SK-N-SH (cell line): ENCODE measurements around the gene SPATA13. TPM values are rescaled to one million over a fixed set of nuclear protein-coding genes. Genes with fewer than 3 reads are reported as not detected.

Experiments used
- CTCF ChIA-PET: fragments of 300-600, 350-600 bp; formaldehyde crosslinking; extraction: SDS; loops from one replicate; lab custom pipeline; 2021; lab: Yijun Ruan, JAX
- POLR2A ChIA-PET: fragments of 350-600 bp; sonication (Branson Sonifier 250); formaldehyde crosslinking; extraction: SDS; loops from one replicate; lab custom pipeline; 2020; ENCODE audit warnings: antibody characterized with exemption, inconsistent platforms; lab: Yijun Ruan, JAX
- DNase-seq: peaks from one replicate; pipeline ENCODE4 v3.0.0; 2012
- H2AFZ ChIP-seq: fragments of 200-600 bp; sonication (generic); 2 replicates; pipeline ENCODE4 v1.8.1; 2016; ENCODE audit warnings: antibody characterized with exemption, mild to moderate bottlenecking, low read depth
- H3F3A ChIP-seq: fragments of 200-600 bp; sonication (generic); replicated peaks from 2 replicates; pipeline ENCODE3; 2016; ENCODE audit warnings: antibody characterized with exemption, mild to moderate bottlenecking; ENCODE audit not compliant: insufficient read depth
- H3K27ac ChIP-seq, 2 experiments: fragments of 200-500 bp in 1 of 2; fragments of 200-600 bp in 1 of 2; sonication (Bioruptor generic) in 1 of 2; sonication (generic), shearing (Covaris generic) in 1 of 2; 2 replicates each; pipeline versions ENCODE4 v1.5.1 to v1.6.1; 2014 to 2016; ENCODE audit warnings: low read depth in 2 of 2, inconsistent platforms in 1 of 2, low read length in 1 of 2, mild to moderate bottlenecking in 1 of 2, mixed read lengths in 1 of 2
- H3K27me3 ChIP-seq: fragments of 200-600 bp; sonication (generic), shearing (Covaris generic); 2 replicates; pipeline ENCODE4 v1.6.1; 2016; ENCODE audit warnings: mixed run types; ENCODE audit not compliant: insufficient read depth
- H3K36me3 ChIP-seq, 2 experiments: fragments of 200-500 bp in 1 of 2; fragments of 200-600 bp in 1 of 2; sonication (Bioruptor generic) in 1 of 2; sonication (generic) in 1 of 2; replicated peaks in 1 of 2; 2 replicates each; pipeline versions ENCODE3 to v1.5.1; 2014 to 2016; ENCODE audit warnings: low read length in 1 of 2, mild to moderate bottlenecking in 1 of 2; ENCODE audit not compliant: insufficient read depth in 2 of 2, control insufficient read depth in 1 of 2
- H3K4me1 ChIP-seq, 2 experiments: fragments of 200-500 bp in 1 of 2; fragments of 200-600 bp in 1 of 2; sonication (Bioruptor generic) in 1 of 2; sonication (generic), shearing (Covaris generic) in 1 of 2; 2 replicates each; pipeline versions ENCODE4 v1.5.1 to v1.6.1; 2014 to 2016; ENCODE audit warnings: low read depth in 1 of 2, low read length in 1 of 2, mixed run types in 1 of 2; ENCODE audit not compliant: insufficient read depth in 2 of 2, control insufficient read depth in 1 of 2
- H3K4me2 ChIP-seq: fragments of 200-600 bp; sonication (generic), shearing (Covaris generic); 2 replicates; pipeline ENCODE4 v1.6.1; 2017; ENCODE audit warnings: mixed run types
- H3K4me3 ChIP-seq, 2 experiments: fragments of 200-500 bp in 1 of 2; fragments of 200-600 bp in 1 of 2; sonication (Bioruptor generic) in 1 of 2; sonication (generic), shearing (Covaris generic) in 1 of 2; 2 replicates each; pipeline versions ENCODE4 v1.5.1 to v1.8.1; 2014 to 2016; ENCODE audit warnings: low read depth in 2 of 2, inconsistent platforms in 1 of 2, low read length in 1 of 2, mild to moderate bottlenecking in 1 of 2, mixed read lengths in 1 of 2, moderate library complexity in 1 of 2
- H3K79me2 ChIP-seq: fragments of 200-600 bp; sonication (generic); 2 replicates; pipeline ENCODE4 v1.8.1; 2017; ENCODE audit warnings: mild to moderate bottlenecking; ENCODE audit not compliant: insufficient read depth
- H3K9ac ChIP-seq: fragments of 200-600 bp; sonication (generic); 2 replicates; pipeline ENCODE4 v1.6.1; 2017; ENCODE audit warnings: mixed run types
- H3K9me2 ChIP-seq: fragments of 200-600 bp; sonication (generic); 2 replicates; pipeline ENCODE4 v1.6.1; 2017; ENCODE audit warnings: mixed run types
- H3K9me3 ChIP-seq: fragments of 200-600 bp; sonication (generic); 2 replicates; pipeline ENCODE4 v1.6.1; 2017; ENCODE audit warnings: mixed run types, mild to moderate bottlenecking, moderate library complexity
- H4K20me1 ChIP-seq: fragments of 200-600 bp; sonication (generic); 2 replicates; pipeline ENCODE4 v1.6.1; 2017; ENCODE audit warnings: mild to moderate bottlenecking, mixed run types; ENCODE audit not compliant: insufficient read depth
- EP300 ChIP-seq, 2 experiments: IDR thresholded peaks; 2 replicates each; pipeline versions ENCODE4 v1.4.0 to v1.6.1; 2012; ENCODE audit warnings: borderline replicate concordance in 1 of 2, low read depth in 1 of 2, low read length in 1 of 2
- EZH2phosphoT487 ChIP-seq: fragments of 200-600 bp; sonication (generic); IDR thresholded peaks from 2 replicates; pipeline ENCODE4 v1.6.1; 2017; ENCODE audit warnings: low read depth, mixed run types, mild to moderate bottlenecking, antibody characterized with exemption, moderate library complexity, borderline replicate concordance
- FOXJ3 ChIP-seq: sonication (generic); formaldehyde crosslinking; IDR thresholded peaks from 2 replicates; pipeline ENCODE4 v1.5.1; 2020; ENCODE audit warnings: mild to moderate bottlenecking, missing genetic modification reagents
- FOXM1 ChIP-seq: IDR thresholded peaks from 2 replicates; pipeline ENCODE4 v1.4.0; 2012; ENCODE audit warnings: low read depth, mild to moderate bottlenecking
- GABPA ChIP-seq: IDR thresholded peaks from 2 replicates; pipeline ENCODE4 v1.4.0; 2012; ENCODE audit warnings: low read depth, mild to moderate bottlenecking
- MEF2A ChIP-seq: IDR thresholded peaks from 2 replicates; pipeline ENCODE4 v1.4.0; 2012; ENCODE audit warnings: low read depth, borderline replicate concordance
- NFIC ChIP-seq: IDR thresholded peaks from 2 replicates; pipeline ENCODE4 v1.4.0; 2012; ENCODE audit warnings: borderline replicate concordance
- PBX3 ChIP-seq: IDR thresholded peaks from 2 replicates; pipeline ENCODE4; 2012
- POLR2AphosphoS5 ChIP-seq: IDR thresholded peaks from 2 replicates; pipeline ENCODE4 v1.6.1; 2012; ENCODE audit warnings: low read depth, low read length
- RXRA ChIP-seq: IDR thresholded peaks from 2 replicates; pipeline ENCODE4 v1.4.0; 2012; ENCODE audit warnings: low read depth, mild to moderate bottlenecking, borderline replicate concordance
- SIN3A ChIP-seq: IDR thresholded peaks from 2 replicates; pipeline ENCODE4 v1.6.1; 2012; ENCODE audit warnings: low read depth, mild to moderate bottlenecking, low read length, moderate library complexity, borderline replicate concordance
- TAF1 ChIP-seq: IDR thresholded peaks from 2 replicates; pipeline ENCODE4 v1.6.1; 2012; ENCODE audit warnings: low read depth, mild to moderate bottlenecking, low read length, moderate library complexity, borderline replicate concordance
- TCF12 ChIP-seq: IDR thresholded peaks from 2 replicates; pipeline ENCODE4 v1.4.0; 2012
- YY1 ChIP-seq: IDR thresholded peaks from 2 replicates; pipeline ENCODE4 v1.4.0; 2012; ENCODE audit warnings: low read depth, mild to moderate bottlenecking
- ZBTB33 ChIP-seq: IDR thresholded peaks from 2 replicates; pipeline ENCODE4 v1.4.0; 2012; ENCODE audit warnings: low read depth, borderline replicate concordance
- WGBS: methylation state at CpG from one replicate; pipeline ENCODE4 v1.1.6; 2017; ENCODE audit warnings: low lambda C conversion rate; 5-methylcytosine and 5-hydroxymethylcytosine counted together
- polyA plus RNA-seq, 3 experiments: library from polyadenylated mRNA; depleted of rRNA; stranded (reverse); fragments of >200 nt; gene quantifications; 2 replicates each; pipeline ENCODE4 v1.2.3, GENCODE V29; 2012
- TF ChIP-seq, protein P1 (sequence below): IDR thresholded peaks from 2 replicates; pipeline ENCODE4 v1.4.0; 2012; ENCODE audit warnings: low read depth, borderline replicate concordance
- TF ChIP-seq, protein P2 (sequence below): IDR thresholded peaks from 2 replicates; pipeline ENCODE4 v1.6.1; 2012; ENCODE audit warnings: mild to moderate bottlenecking, low read depth, low read length, moderate library complexity

Gene SPATA13
- polyA plus RNA-seq, 1 of the 3 experiments (the other 2 are of a cell fraction), result 4.3 TPM

DNA sequence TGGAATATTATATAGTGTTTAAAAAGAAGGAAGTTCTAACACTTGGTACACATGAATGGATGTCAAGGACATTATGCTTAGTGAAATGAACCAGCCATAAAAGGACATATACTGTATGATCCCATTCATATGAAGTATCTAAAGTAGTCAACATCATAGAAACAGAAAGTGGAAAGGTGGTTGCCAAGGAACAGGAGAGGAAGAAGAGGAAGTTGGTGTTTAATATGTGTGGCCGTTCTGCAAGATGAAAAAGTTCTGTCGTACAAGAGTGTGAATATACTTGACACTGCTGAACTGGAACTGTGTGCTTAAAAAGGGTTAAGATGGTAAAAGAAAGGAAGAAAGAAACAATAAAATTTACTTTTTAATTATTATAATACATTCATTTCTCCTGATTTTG lies 115.8 kb downstream of the SPATA13 start:
- Histone ChIP-seq H3K27me3 (no peaks in the 10 kb centered on the region), H3K4me2 (no peak overlapping the region), H3K9ac (no peak overlapping the region), H3K4me1 (peaks cover 6 to 16% of the 10 kb centered on the region in 2 experiments), H3K9me2 (no peaks in the 10 kb centered on the region), H3K4me3 (no peak overlapping the region), H3K79me2 (no peaks in the 10 kb centered on the region), H4K20me1 (no peaks in the 10 kb centered on the region), H3F3A (no peaks in the 10 kb centered on the region), H3K36me3 (no peaks in the 10 kb centered on the region), H2AFZ (no peak overlapping the region), H3K27ac (no peak overlapping the region), H3K9me3 (no peaks in the 10 kb centered on the region)
- ChIA-PET POLR2A (no interaction called here), CTCF (no interaction called here)
- TF ChIP-seq FOXM1 (no peak), TCF12 (no peak), POLR2AphosphoS5 (no peak)
- TF ChIP-seq, protein P1, sequence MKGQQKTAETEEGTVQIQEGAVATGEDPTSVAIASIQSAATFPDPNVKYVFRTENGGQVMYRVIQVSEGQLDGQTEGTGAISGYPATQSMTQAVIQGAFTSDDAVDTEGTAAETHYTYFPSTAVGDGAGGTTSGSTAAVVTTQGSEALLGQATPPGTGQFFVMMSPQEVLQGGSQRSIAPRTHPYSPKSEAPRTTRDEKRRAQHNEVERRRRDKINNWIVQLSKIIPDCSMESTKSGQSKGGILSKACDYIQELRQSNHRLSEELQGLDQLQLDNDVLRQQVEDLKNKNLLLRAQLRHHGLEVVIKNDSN, result no peak
- 98% methylated on average over 2 of the region's 2 CpGs for WGBS
- no peak for DNase-seq

DNA sequence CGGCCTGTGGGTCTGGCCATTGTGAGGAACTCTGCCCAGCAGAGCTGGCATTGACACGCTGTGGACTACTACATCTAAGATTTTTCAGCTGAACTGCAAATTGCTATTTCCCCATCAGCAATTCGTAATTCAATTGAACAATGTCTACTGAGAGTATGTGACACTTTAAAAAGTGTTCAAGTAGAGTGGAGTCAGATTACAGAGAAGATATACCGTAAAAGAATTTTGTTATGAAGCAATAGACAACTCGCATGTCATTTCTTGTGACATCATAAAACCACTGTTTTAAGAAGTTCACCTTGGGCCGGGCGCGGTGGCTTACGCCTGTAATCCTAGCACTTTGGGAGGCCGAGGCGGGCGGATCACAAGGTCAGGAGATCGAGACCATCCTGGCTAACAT lies 116.3 kb downstream of the SPATA13 start:
- no peak for DNase-seq
- no peak overlapping the region for H3K4me3 ChIP-seq
- H3K4me2 ChIP-seq, result no peak overlapping the region
- TF ChIP-seq PBX3 (no peak), ZBTB33 (no peak), FOXJ3 (CRISPR knock-in tag) (no peak), EZH2phosphoT487 (no peak), RXRA (no peak), EP300 (IDR thresholded peaks at IDR 0.05; ENCODE audit: borderline replicate concordance in 1 of 2, low read depth in 1 of 2, low read length in 1 of 2) (no peak), MEF2A (no peak), YY1 (no peak), NFIC (no peak), GABPA (no peak), TAF1 (no peak), TCF12 (no peak), POLR2AphosphoS5 (no peak), SIN3A (no peak)
- TF ChIP-seq, protein P2, sequence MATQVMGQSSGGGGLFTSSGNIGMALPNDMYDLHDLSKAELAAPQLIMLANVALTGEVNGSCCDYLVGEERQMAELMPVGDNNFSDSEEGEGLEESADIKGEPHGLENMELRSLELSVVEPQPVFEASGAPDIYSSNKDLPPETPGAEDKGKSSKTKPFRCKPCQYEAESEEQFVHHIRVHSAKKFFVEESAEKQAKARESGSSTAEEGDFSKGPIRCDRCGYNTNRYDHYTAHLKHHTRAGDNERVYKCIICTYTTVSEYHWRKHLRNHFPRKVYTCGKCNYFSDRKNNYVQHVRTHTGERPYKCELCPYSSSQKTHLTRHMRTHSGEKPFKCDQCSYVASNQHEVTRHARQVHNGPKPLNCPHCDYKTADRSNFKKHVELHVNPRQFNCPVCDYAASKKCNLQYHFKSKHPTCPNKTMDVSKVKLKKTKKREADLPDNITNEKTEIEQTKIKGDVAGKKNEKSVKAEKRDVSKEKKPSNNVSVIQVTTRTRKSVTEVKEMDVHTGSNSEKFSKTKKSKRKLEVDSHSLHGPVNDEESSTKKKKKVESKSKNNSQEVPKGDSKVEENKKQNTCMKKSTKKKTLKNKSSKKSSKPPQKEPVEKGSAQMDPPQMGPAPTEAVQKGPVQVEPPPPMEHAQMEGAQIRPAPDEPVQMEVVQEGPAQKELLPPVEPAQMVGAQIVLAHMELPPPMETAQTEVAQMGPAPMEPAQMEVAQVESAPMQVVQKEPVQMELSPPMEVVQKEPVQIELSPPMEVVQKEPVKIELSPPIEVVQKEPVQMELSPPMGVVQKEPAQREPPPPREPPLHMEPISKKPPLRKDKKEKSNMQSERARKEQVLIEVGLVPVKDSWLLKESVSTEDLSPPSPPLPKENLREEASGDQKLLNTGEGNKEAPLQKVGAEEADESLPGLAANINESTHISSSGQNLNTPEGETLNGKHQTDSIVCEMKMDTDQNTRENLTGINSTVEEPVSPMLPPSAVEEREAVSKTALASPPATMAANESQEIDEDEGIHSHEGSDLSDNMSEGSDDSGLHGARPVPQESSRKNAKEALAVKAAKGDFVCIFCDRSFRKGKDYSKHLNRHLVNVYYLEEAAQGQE, result no peak
- no peaks in the 10 kb centered on the region for H3K79me2 ChIP-seq
- H2AFZ ChIP-seq, result no peak overlapping the region
- no peaks in the 10 kb centered on the region for H3F3A ChIP-seq
- ChIA-PET POLR2A (no interaction called here), CTCF (no interaction called here)
- H3K9me3 ChIP-seq, result no peaks in the 10 kb centered on the region
- no peaks in the 10 kb centered on the region for H4K20me1 ChIP-seq
- WGBS, result 95% methylated on average over 13 of the region's 13 CpGs
- no peaks in the 10 kb centered on the region for H3K9me2 ChIP-seq
- H3K27ac ChIP-seq, result no peak overlapping the region
- H3K36me3 ChIP-seq, result no peaks in the 10 kb centered on the region
- no peaks in the 10 kb centered on the region for H3K27me3 ChIP-seq
- H3K4me1 ChIP-seq, result peaks cover 6 to 18% of the 10 kb centered on the region in 2 experiments; a peak in 3 of 4 replicates
- H3K9ac ChIP-seq, result no peak overlapping the region
